Measurements from ENCODE around the gene ICAM3. TPM values are rescaled to one million over a fixed set of nuclear protein-coding genes. Genes with fewer than 3 reads are reported as not detected.

Gene ICAM3
- total RNA-seq, 6 donors from 2014 or later: 12.7 to 53.9 (median 20.5) TPM

- ATAC-seq (ENCODE audit: low FRiP score in 2 of 2) (no peak), DNase-seq (peak in 1 of 2 donors; percentile 61)
- WGBS, 2 donors: 90 to 92% methylated on average over 8 to 12 of the region's 13 CpGs
- Histone ChIP-seq H3K4me1 (peaks cover 62 to 93% (median 84%) of the 10 kb centered on the region in 4 donors), H3K27me3 (peaks cover 0 to 7% (median 5%) of the 10 kb centered on the region in 4 donors), H3K4me3 (peak overlapping the region in 1 of 4 donors; percentile 34), H3K27ac (peak overlapping the region; percentile 74 to 77 (median 75)), H3K36me3 (peaks cover 21 to 62% (median 47%) of the 10 kb centered on the region in 4 donors), H3K9me3 (no peaks in the 10 kb centered on the region)
- TF ChIP-seq CTCF (IDR thresholded peaks at IDR 0.05) (no peak), EP300 (IDR thresholded peaks at IDR 0.05) (no peak), POLR2A (IDR thresholded peaks at IDR 0.05) (no peak), POLR2AphosphoS5 (IDR thresholded peaks at IDR 0.05) (no peak)
Observed at GRCh38 chr19:10284960-10285278, 54.5 kb downstream of the ICAM3 start.

GRCh38 chr19:10284065-10284959, 55.1 kb downstream of the ICAM3 start:
- Histone ChIP-seq H3K4me1 (peaks cover 61 to 93% (median 83%) of the 10 kb centered on the region in 4 donors), H3K27ac (peak overlapping the region; percentile 74 to 77 (median 75)), H3K27me3 (peaks cover 0 to 7% (median 0%) of the 10 kb centered on the region in 4 donors), H3K4me3 (peak overlapping the region in 1 of 4 donors; percentile 34), H3K9me3 (no peaks in the 10 kb centered on the region), H3K36me3 (peaks cover 21 to 68% (median 52%) of the 10 kb centered on the region in 4 donors)
- peak in 1 of 2 donors; percentile 59 for DNase-seq
- no peak for ATAC-seq (ENCODE audit: low FRiP score in 2 of 2)
- 86 to 87% methylated on average over 22 to 34 of the region's 34 CpGs for WGBS, 2 donors
- no peak for TF ChIP-seq POLR2A (IDR thresholded peaks at IDR 0.05)
- TF ChIP-seq POLR2AphosphoS5 (IDR thresholded peaks at IDR 0.05): no peak
- no peak for TF ChIP-seq EP300 (IDR thresholded peaks at IDR 0.05)
- no peak for TF ChIP-seq CTCF (IDR thresholded peaks at IDR 0.05)

Small RNA genes lying within 50 kb of the gene (small RNA-seq; reads per million reads assigned to genes)
- gene AC011511.1: 0 reads per million in 4 donors
- 0 reads per million in 4 donors for gene AC011511.4

Other genes with a start within 250 kb of the ICAM3 start
- gene ANGPTL6, start 236.9 kb downstream of the ICAM3 start, total RNA-seq: 1 to 10 TPM in 2 of 6 donors, under 1 TPM in 2, not detected in 2; 0.17 to 2.0 (median 1.4) TPM
- 10 to 100 TPM; 18.3 to 46.8 (median 37.8) TPM for gene PPAN, start 233.3 kb downstream of the ICAM3 start, total RNA-seq
- 10 to 100 TPM in 5 of 6 donors, 1 to 10 TPM in 1; 5.4 to 36.7 (median 15.3) TPM for gene P2RY11, start 227.9 kb downstream of the ICAM3 start, total RNA-seq
- 100 to 1,000 TPM; 133 to 246 (median 213) TPM for gene EIF3G, start 219.7 kb downstream of the ICAM3 start, total RNA-seq
- 100 to 1,000 TPM in 1 of 6 donors, 10 to 100 TPM in 5; 54.0 to 166 (median 63.9) TPM for gene DNMT1, start 144.7 kb downstream of the ICAM3 start, total RNA-seq
- gene S1PR2, start 108.3 kb downstream of the ICAM3 start, total RNA-seq: 10 to 100 TPM in 4 of 6 donors, 1 to 10 TPM in 2; 9.1 to 30.0 (median 16.0) TPM
- 10 to 100 TPM; 23.0 to 70.8 (median 45.0) TPM for gene MRPL4, start 87.4 kb downstream of the ICAM3 start, total RNA-seq
- gene ICAM1, start 68.5 kb downstream of the ICAM3 start, total RNA-seq: 100 to 1,000 TPM; 190 to 791 (median 356) TPM
- 10 to 100 TPM in 5 of 6 donors, 1 to 10 TPM in 1; 6.3 to 24.3 (median 12.0) TPM for gene ICAM4, start 52.7 kb downstream of the ICAM3 start, total RNA-seq
- gene ICAM5, start 49.7 kb downstream of the ICAM3 start, total RNA-seq: 100 to 1,000 TPM in 1 of 6 donors, 10 to 100 TPM in 5; 19.5 to 102 (median 27.2) TPM
- 10 to 100 TPM in 1 of 6 donors, 1 to 10 TPM in 5; 1.8 to 21.6 (median 5.4) TPM for gene ZGLP1, start 29.8 kb downstream of the ICAM3 start, total RNA-seq
- gene FDX2, start 23.6 kb downstream of the ICAM3 start, total RNA-seq: 10 to 100 TPM; 16.6 to 27.5 (median 26.0) TPM
- gene RAVER1, start 6.1 kb downstream of the ICAM3 start, total RNA-seq: 10 to 100 TPM; 17.8 to 49.9 (median 37.2) TPM
- 100 to 1,000 TPM in 5 of 6 donors, 10 to 100 TPM in 1; 91.5 to 569 (median 152) TPM for gene TYK2, start 40.9 kb upstream of the ICAM3 start, total RNA-seq
- gene CDC37, start 63.9 kb upstream of the ICAM3 start, total RNA-seq: 100 to 1,000 TPM; 104 to 388 (median 169) TPM
- gene PDE4A, start 80.9 kb upstream of the ICAM3 start, total RNA-seq: 10 to 100 TPM; 22.8 to 38.2 (median 31.2) TPM
- gene KEAP1, start 163.7 kb upstream of the ICAM3 start, total RNA-seq: 10 to 100 TPM; 34.6 to 85.1 (median 60.7) TPM
- 1 to 10 TPM in 4 of 6 donors, under 1 TPM in 2; 0.49 to 2.7 (median 1.8) TPM for gene S1PR5, start 177.8 kb upstream of the ICAM3 start, total RNA-seq
- gene ATG4D, start 204.3 kb upstream of the ICAM3 start, total RNA-seq: 10 to 100 TPM; 18.1 to 49.2 (median 27.7) TPM
- 10 to 100 TPM; 13.1 to 74.4 (median 24.5) TPM for gene KRI1, start 226.4 kb upstream of the ICAM3 start, total RNA-seq
- 10 to 100 TPM in 5 of 6 donors, 1 to 10 TPM in 1; 2.1 to 21.3 (median 15.9) TPM for gene CDKN2D, start 229.4 kb upstream of the ICAM3 start, total RNA-seq
- gene AP1M2, start 247.7 kb upstream of the ICAM3 start, total RNA-seq: 10 to 100 TPM; 35.1 to 63.1 (median 45.7) TPM